CD4-positive, alpha-beta T cell (primary cell): ENCODE data around the gene PDGFC. TPM values are rescaled to one million over a fixed set of nuclear protein-coding genes. Genes with fewer than 3 reads are reported as not detected.

Experiments used
- ATAC-seq: fragments of 200-7000 bp; cut with Tn5 transposase; one replicate; pipeline ENCODE4 v1.10.0; 2022; ENCODE audit warnings: mild to moderate bottlenecking; ENCODE audit not compliant: poor library complexity
- CTCF ChIA-PET: fragments of 350-600 bp; sonication (Branson Sonifier 250); formaldehyde crosslinking; loops from one replicate; lab custom pipeline; 2021; ENCODE audit warnings: antibody characterized with exemption, inconsistent platforms; lab: Charles Lee
- POLR2A ChIA-PET: fragments of 350-600 bp; sonication (Branson Sonifier 250); formaldehyde crosslinking; loops from one replicate; lab custom pipeline; 2021; ENCODE audit warnings: antibody characterized with exemption, inconsistent platforms; lab: Charles Lee
- DNase-seq, 14 experiments: peaks; one replicate each; pipeline ENCODE4 v3.0.0-alpha.2; 2013 to 2020; ENCODE audit warnings: mixed read lengths in 2 of 14
- H3K27ac ChIP-seq, 2 donors: one replicate each; pipeline versions ENCODE4 v1.5.1 to v1.7.0; 2013; ENCODE audit warnings: low read length in 2 of 2, low read depth in 1 of 2, mild to moderate bottlenecking in 1 of 2
- H3K27me3 ChIP-seq, 2 experiments: 1 replicate in 1 of 2; 2 replicates in 1 of 2; pipeline versions ENCODE4 v1.6.1 to v1.7.0; 2013; ENCODE audit warnings: low read length in 2 of 2, control low read depth in 1 of 2, mild to moderate bottlenecking in 1 of 2, moderate library complexity in 1 of 2; ENCODE audit not compliant: insufficient read depth in 2 of 2, control insufficient read depth in 1 of 2
- H3K36me3 ChIP-seq: one replicate; pipeline ENCODE4 v1.6.1; 2013; ENCODE audit warnings: low read length, control low read depth; ENCODE audit not compliant: insufficient read depth
- H3K4me1 ChIP-seq: one replicate; pipeline ENCODE4 v1.6.1; 2013; ENCODE audit warnings: low read length, control low read depth; ENCODE audit not compliant: insufficient read depth
- H3K4me3 ChIP-seq: one replicate; pipeline ENCODE4 v1.5.1; 2013; ENCODE audit warnings: mild to moderate bottlenecking, low read length, moderate library complexity
- H3K9me3 ChIP-seq, 2 experiments: 1 replicate in 1 of 2; 2 replicates in 1 of 2; pipeline versions ENCODE4 v1.6.1 to v1.7.0; 2013; ENCODE audit warnings: low read length in 2 of 2, mild to moderate bottlenecking in 2 of 2, control low read depth in 1 of 2, moderate library complexity in 1 of 2; ENCODE audit not compliant: control insufficient read depth in 1 of 2, insufficient read depth in 1 of 2
- H3K27ac Mint-ChIP-seq: one replicate; pipeline ENCODE4 v1.8.0; 2020; ENCODE audit warnings: mixed read lengths
- H3K27me3 Mint-ChIP-seq: one replicate; pipeline ENCODE4 v1.8.0; 2021; ENCODE audit warnings: mixed read lengths
- H3K36me3 Mint-ChIP-seq: one replicate; pipeline ENCODE4 v1.8.0; 2021; ENCODE audit warnings: low read depth, mixed read lengths
- H3K4me1 Mint-ChIP-seq: one replicate; pipeline ENCODE4 v1.8.0; 2021; ENCODE audit warnings: low read depth, mixed read lengths
- H3K4me3 Mint-ChIP-seq: one replicate; pipeline ENCODE4 v1.8.0; 2020; ENCODE audit warnings: mild to moderate bottlenecking, mixed read lengths
- H3K9me3 Mint-ChIP-seq: one replicate; pipeline ENCODE4 v1.8.0; 2020; ENCODE audit warnings: mixed read lengths
- intact Hi-C, 2 experiments: fragments of 100-400 bp; cut with DNase I in 1 of 2; cut with micrococcal nuclease in 1 of 2; formaldehyde crosslinking; loops; one replicate each; pipeline versions ENCODE4 v1.15.1 to v1.9.0; 2023 to 2025; cut with DNase I, micrococcal nuclease
- total RNA-seq, 174 experiments: library from RNA in 2 of 174; stranded (reverse) in 2 of 174; gene quantifications; one replicate each; pipeline ENCODE4 v1.2.3 and lab custom pipeline; 2021 to 2026
- TF ChIP-seq, protein P1 (sequence below): fragments of 200-600 bp; IDR thresholded peaks from one replicate; pipeline ENCODE4 v1.8.0; 2022; ENCODE audit warnings: antibody characterized with exemption, mild to moderate bottlenecking

PDGFC gene
- total RNA-seq, 2 experiments from 2014 or later = not detected

DNA sequence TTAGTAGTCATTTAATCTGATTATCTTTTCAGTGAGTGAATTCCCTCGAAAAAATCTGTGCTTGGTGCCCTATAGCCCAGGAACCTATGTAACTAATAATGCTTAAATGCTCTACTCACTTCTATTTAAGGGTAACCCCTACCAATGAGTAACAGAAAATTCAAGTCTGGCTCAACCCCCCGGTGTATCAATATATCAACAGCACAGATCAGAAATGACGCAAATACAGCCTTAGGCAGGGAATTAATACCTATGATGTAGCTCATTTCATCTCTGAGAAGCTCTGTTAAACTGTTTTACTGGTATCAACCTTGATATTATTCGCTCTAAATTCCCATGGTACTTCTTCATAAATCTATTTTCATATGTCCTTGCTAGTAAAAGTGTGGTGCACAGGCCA is 28.6 kb downstream of the PDGFC start:
- Histone ChIP-seq H3K4me1 (no peaks in the 10 kb centered on the region), H3K27me3 (no peaks in the 10 kb centered on the region), H3K36me3 (no peaks in the 10 kb centered on the region), H3K27ac (no peak overlapping the region), H3K9me3 (no peaks in the 10 kb centered on the region), H3K4me3 (no peak overlapping the region)
- H3K4me3 Mint-ChIP-seq = no peak overlapping the region
- no peaks in the 10 kb centered on the region for H3K36me3 Mint-ChIP-seq
- no peaks in the 10 kb centered on the region for H3K4me1 Mint-ChIP-seq
- no peaks in the 10 kb centered on the region for H3K27me3 Mint-ChIP-seq
- H3K27ac Mint-ChIP-seq = no peak overlapping the region
- CTCF ChIA-PET = no interaction called here
- POLR2A ChIA-PET = no interaction called here
- H3K9me3 Mint-ChIP-seq = no peaks in the 10 kb centered on the region
- intact Hi-C loops = no loop called here
- ATAC-seq = no peak
- TF ChIP-seq, protein P1, sequence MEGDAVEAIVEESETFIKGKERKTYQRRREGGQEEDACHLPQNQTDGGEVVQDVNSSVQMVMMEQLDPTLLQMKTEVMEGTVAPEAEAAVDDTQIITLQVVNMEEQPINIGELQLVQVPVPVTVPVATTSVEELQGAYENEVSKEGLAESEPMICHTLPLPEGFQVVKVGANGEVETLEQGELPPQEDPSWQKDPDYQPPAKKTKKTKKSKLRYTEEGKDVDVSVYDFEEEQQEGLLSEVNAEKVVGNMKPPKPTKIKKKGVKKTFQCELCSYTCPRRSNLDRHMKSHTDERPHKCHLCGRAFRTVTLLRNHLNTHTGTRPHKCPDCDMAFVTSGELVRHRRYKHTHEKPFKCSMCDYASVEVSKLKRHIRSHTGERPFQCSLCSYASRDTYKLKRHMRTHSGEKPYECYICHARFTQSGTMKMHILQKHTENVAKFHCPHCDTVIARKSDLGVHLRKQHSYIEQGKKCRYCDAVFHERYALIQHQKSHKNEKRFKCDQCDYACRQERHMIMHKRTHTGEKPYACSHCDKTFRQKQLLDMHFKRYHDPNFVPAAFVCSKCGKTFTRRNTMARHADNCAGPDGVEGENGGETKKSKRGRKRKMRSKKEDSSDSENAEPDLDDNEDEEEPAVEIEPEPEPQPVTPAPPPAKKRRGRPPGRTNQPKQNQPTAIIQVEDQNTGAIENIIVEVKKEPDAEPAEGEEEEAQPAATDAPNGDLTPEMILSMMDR = no peak
- DNase-seq = no peak

DNA sequence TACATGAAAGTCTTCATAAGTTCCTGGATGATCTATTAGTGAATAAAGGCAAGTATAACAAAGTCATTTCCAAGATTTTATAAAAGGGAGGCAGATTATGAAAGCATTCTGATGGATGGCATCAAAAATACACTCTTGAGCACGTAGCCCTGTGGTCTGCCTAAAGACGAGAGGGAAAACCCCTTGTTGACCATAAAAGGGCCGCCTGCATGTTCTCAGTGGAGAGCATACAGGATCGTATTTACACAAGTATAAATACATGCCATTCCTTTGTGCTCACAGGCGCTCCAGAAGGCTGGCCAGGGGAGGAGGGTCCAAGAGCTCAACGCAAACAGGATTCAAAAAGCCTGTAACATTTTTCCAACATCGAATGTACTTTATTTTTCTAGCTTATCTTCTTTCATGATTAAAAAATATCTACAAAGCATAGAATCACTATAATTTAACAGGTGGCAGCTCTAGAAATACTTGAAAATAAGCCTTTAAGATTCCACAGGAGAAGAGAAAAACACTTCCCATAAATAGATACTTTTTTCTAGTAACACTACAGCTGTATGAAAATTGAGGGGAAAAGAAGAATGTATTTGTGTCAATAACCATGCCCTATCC is 29.6 kb downstream of the PDGFC start:
- H3K27me3 ChIP-seq = no peaks in the 10 kb centered on the region

DNA sequence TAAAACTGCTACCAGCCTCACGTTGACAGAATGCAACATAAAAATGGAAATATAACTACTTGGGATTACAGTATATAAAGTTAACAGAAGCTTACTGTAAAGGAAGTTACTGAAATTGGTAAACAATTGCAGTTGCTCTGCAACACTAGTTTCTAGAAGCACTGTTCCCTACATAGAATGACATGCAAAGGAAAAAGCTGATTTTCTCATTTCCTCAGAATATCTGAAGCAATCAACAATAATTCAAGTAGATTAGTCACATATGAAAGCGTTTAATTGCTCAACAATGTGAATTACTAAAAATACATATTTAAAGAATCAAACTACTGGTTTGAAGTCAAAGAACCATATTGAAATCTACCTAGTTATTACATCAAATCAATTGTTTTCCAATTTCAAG is 31.8 kb downstream of the PDGFC start:
- no peak overlapping the region for H3K27ac ChIP-seq
- no peak for ATAC-seq
- TF ChIP-seq, protein P1 = no peak
- no peaks in the 10 kb centered on the region for H3K36me3 Mint-ChIP-seq
- POLR2A ChIA-PET = no interaction called here
- no peaks in the 10 kb centered on the region for H3K36me3 ChIP-seq
- H3K4me3 Mint-ChIP-seq = no peak overlapping the region
- no peaks in the 10 kb centered on the region for H3K9me3 ChIP-seq
- H3K4me3 ChIP-seq = no peak overlapping the region
- no peaks in the 10 kb centered on the region for H3K27me3 ChIP-seq
- intact Hi-C loops = no loop called here
- CTCF ChIA-PET = no interaction called here
- H3K4me1 Mint-ChIP-seq = no peaks in the 10 kb centered on the region
- H3K9me3 Mint-ChIP-seq = no peaks in the 10 kb centered on the region
- H3K27me3 Mint-ChIP-seq = no peaks in the 10 kb centered on the region
- H3K27ac Mint-ChIP-seq = no peak overlapping the region
- DNase-seq = peak in 1 of 14 experiments; percentile 8
- no peaks in the 10 kb centered on the region for H3K4me1 ChIP-seq

More for the DNA sequence above, 29.6 kb downstream of the PDGFC start:
- POLR2A ChIA-PET = no interaction called here
- no peaks in the 10 kb centered on the region for H3K36me3 Mint-ChIP-seq
- no peak overlapping the region for H3K4me3 Mint-ChIP-seq
- CTCF ChIA-PET = no interaction called here
- no peak overlapping the region for H3K27ac Mint-ChIP-seq
- Histone ChIP-seq H3K27ac (no peak overlapping the region), H3K36me3 (no peaks in the 10 kb centered on the region), H3K4me3 (no peak overlapping the region), H3K4me1 (no peaks in the 10 kb centered on the region), H3K9me3 (no peaks in the 10 kb centered on the region)
- TF ChIP-seq, protein P1 = no peak
- H3K27me3 Mint-ChIP-seq = no peaks in the 10 kb centered on the region
- no peak for DNase-seq
- no peaks in the 10 kb centered on the region for H3K4me1 Mint-ChIP-seq
- intact Hi-C loops = no loop called here
- ATAC-seq = no peak
- no peaks in the 10 kb centered on the region for H3K9me3 Mint-ChIP-seq
